GM19372 (cell line): ENCODE results near the gene ITIH1.
"Not testable (repeated sequence)": the region's sequence is repeated elsewhere in the genome, so short reads cannot be mapped to it uniquely, and the experiment has no call there.

ENCODE experiments used
- ATAC-seq: cut with Tn5 transposase; IDR thresholded peaks from one replicate; pipeline ENCODE4 v1.9.1; 2021; ENCODE audit warnings: mild to moderate bottlenecking, low read depth, moderate library complexity; ENCODE audit not compliant: unreplicated experiment

ITIH1 gene

GRCh38 chr3:52777127-52777958 lies at the start of gene ITIH1:
TSS of gene ITIH1 (plus strand) at chr3:52777599. CDS start at chr3:52777616, 17 bp downstream.
- no peak for ATAC-seq

GRCh38 chr3:52728753-52729152 lies 48.6 kb upstream of the ITIH1 start:
- ATAC-seq: not testable (repeated sequence)

- ATAC-seq: no peak
These were observed 46.7 kb upstream of the ITIH1 start for GRCh38 chr3:52730681-52731080.

GRCh38 chr3:52731590-52731989 lies 45.8 kb upstream of the ITIH1 start:
- no peak for ATAC-seq

GRCh38 chr3:52733256-52733891 lies 44.0 kb upstream of the ITIH1 start:
- no peak for ATAC-seq

GRCh38 chr3:52739730-52740129 lies 37.7 kb upstream of the ITIH1 start:
- ATAC-seq: no peak

GRCh38 chr3:52742418-52743041 lies 34.9 kb upstream of the ITIH1 start:
- ATAC-seq: no peak

- no peak for ATAC-seq
These were observed 34.2 kb upstream of the ITIH1 start for GRCh38 chr3:52743152-52743551.

GRCh38 chr3:52743721-52744120 lies 33.7 kb upstream of the ITIH1 start:
- no peak for ATAC-seq

- no peak for ATAC-seq
These were observed 25.2 kb upstream of the ITIH1 start for GRCh38 chr3:52752045-52752660.

- no peak for ATAC-seq
These were observed 23.0 kb upstream of the ITIH1 start for GRCh38 chr3:52754373-52754772.

GRCh38 chr3:52756141-52756540 lies 21.3 kb upstream of the ITIH1 start:
- ATAC-seq: no peak

- no peak for ATAC-seq
These were observed 13.9 kb upstream of the ITIH1 start for GRCh38 chr3:52763466-52763865.

- ATAC-seq: no peak
These were observed 7.5 kb upstream of the ITIH1 start for GRCh38 chr3:52769786-52770455.

GRCh38 chr3:52770496-52771333 lies 6.7 kb upstream of the ITIH1 start, which contains the start of gene NEK4:
TSS of gene NEK4 (minus strand) at chr3:52770940. CDS start at chr3:52770746, 194 bp downstream.
- ATAC-seq: peak; percentile 97

GRCh38 chr3:52771334-52771681 lies 6.1 kb upstream of the ITIH1 start:
- no peak for ATAC-seq

- no peak for ATAC-seq
These were observed 5.7 kb upstream of the ITIH1 start for GRCh38 chr3:52771702-52772101.

GRCh38 chr3:52773361-52774065 lies 3.9 kb upstream of the ITIH1 start:
- ATAC-seq: no peak
